Body of pancreas (tissue), 4 donors: ENCODE data around the gene B3GAT3.

ENCODE experiments used
- CTCF ChIP-seq, 7 experiments: fragments of 450-650 bp in 4 of 7; fragments of 200-600 bp in 3 of 7; sonication (generic) in 3 of 7; IDR thresholded peaks; one replicate each; pipeline ENCODE4 v1.5.1; 2016 to 2019; ENCODE audit warnings: antibody characterized with exemption in 7 of 7
- POLR2A ChIP-seq, 3 donors: fragments of 450-650 bp; IDR thresholded peaks; one replicate each; pipeline ENCODE4 v1.6.1; 2016; ENCODE audit warnings: antibody characterized with exemption in 3 of 3, mild to moderate bottlenecking in 2 of 3

GRCh38 chr11:62665075-62665598, 43.4 kb upstream of the B3GAT3 start, which contains the start of the genes C11orf98 and CSKMT:
- TF ChIP-seq CTCF (IDR thresholded peaks at IDR 0.05) (no peak), POLR2A (IDR thresholded peaks at IDR 0.05) (peak; percentile 96 to 100 (median 99))
